Neural crest cell (in vitro differentiated cells): Measurements from ENCODE around the gene NR4A3. TPM values are rescaled to one million over a fixed set of nuclear protein-coding genes. Genes with fewer than 3 reads are reported as not detected.

Experiments
- DNase-seq: peaks from one replicate; pipeline ENCODE4 v3.0.0; 2021; ENCODE audit warnings: low read depth, mixed read lengths, low spot score
- H3K27ac Mint-ChIP-seq: one replicate; pipeline ENCODE4 v1.8.0; 2021; ENCODE audit warnings: mild to moderate bottlenecking, mixed read lengths; ENCODE audit not compliant: unreplicated experiment
- H3K27me3 Mint-ChIP-seq: 2 replicates; pipeline ENCODE4 v1.8.0; 2021; ENCODE audit warnings: low read depth, mild to moderate bottlenecking, mixed read lengths
- H3K36me3 Mint-ChIP-seq: 2 replicates; pipeline ENCODE4 v1.8.0; 2021; ENCODE audit warnings: low read depth, mild to moderate bottlenecking, mixed read lengths
- H3K4me1 Mint-ChIP-seq: 2 replicates; pipeline ENCODE4 v1.8.0; 2021; ENCODE audit warnings: mixed read lengths
- H3K4me3 Mint-ChIP-seq: one replicate; pipeline ENCODE4 v1.8.0; 2021; ENCODE audit warnings: mild to moderate bottlenecking, mixed read lengths
- H3K9me3 Mint-ChIP-seq: 2 replicates; pipeline ENCODE4 v1.8.0; 2021; ENCODE audit warnings: mixed read lengths
- CTCF ChIP-seq: fragments of 200-600 bp; sonication (generic); conservative IDR thresholded peaks from 2 replicates; pipeline ENCODE4 v1.5.0; 2021; ENCODE audit warnings: antibody characterized with exemption, mild to moderate bottlenecking
- total RNA-seq: library from RNA; stranded (reverse); gene quantifications from 2 replicates; pipeline ENCODE4 v1.2.1, GENCODE V29; 2021

Gene NR4A3
- total RNA-seq, 1 donor from 2014 or later, result 0.93 TPM

- no peak for DNase-seq
- no peak for TF ChIP-seq CTCF
- Mint-ChIP-seq H3K4me3 (no peak overlapping the region), H3K36me3 (peaks cover 5% of the 10 kb centered on the region), H3K27me3 (no peaks in the 10 kb centered on the region), H3K9me3 (no peaks in the 10 kb centered on the region), H3K4me1 (peaks cover 5% of the 10 kb centered on the region), H3K27ac (no peak overlapping the region)
Measured at GRCh38 chr9:99796231-99796630, 25.5 kb upstream of the NR4A3 start.

GRCh38 chr9:99801775-99802174 is 19.9 kb upstream of the NR4A3 start:
- H3K27ac Mint-ChIP-seq, result no peak overlapping the region
- H3K4me1 Mint-ChIP-seq, result no peaks in the 10 kb centered on the region
- no peak overlapping the region for H3K4me3 Mint-ChIP-seq
- DNase-seq, result no peak
- peaks cover 7% of the 10 kb centered on the region for H3K36me3 Mint-ChIP-seq
- no peak for TF ChIP-seq CTCF
- H3K9me3 Mint-ChIP-seq, result no peaks in the 10 kb centered on the region
- no peaks in the 10 kb centered on the region for H3K27me3 Mint-ChIP-seq

- Mint-ChIP-seq H3K4me3 (no peak overlapping the region), H3K36me3 (peaks cover 7% of the 10 kb centered on the region), H3K4me1 (no peaks in the 10 kb centered on the region), H3K27me3 (no peaks in the 10 kb centered on the region), H3K27ac (no peak overlapping the region), H3K9me3 (no peaks in the 10 kb centered on the region)
- TF ChIP-seq CTCF, result no peak
- no peak for DNase-seq
Measured at GRCh38 chr9:99803694-99804093, 18.0 kb upstream of the NR4A3 start.

- H3K27me3 Mint-ChIP-seq, result no peaks in the 10 kb centered on the region
- no peak overlapping the region for H3K4me3 Mint-ChIP-seq
- no peaks in the 10 kb centered on the region for H3K36me3 Mint-ChIP-seq
- H3K9me3 Mint-ChIP-seq, result no peaks in the 10 kb centered on the region
- no peak overlapping the region for H3K27ac Mint-ChIP-seq
- peak; percentile 89 for TF ChIP-seq CTCF
- DNase-seq, result peak; percentile 53
- H3K4me1 Mint-ChIP-seq, result no peaks in the 10 kb centered on the region
Measured at GRCh38 chr9:99807276-99807852, 14.3 kb upstream of the NR4A3 start.

GRCh38 chr9:99807956-99808355 is 13.7 kb upstream of the NR4A3 start:
- no peak overlapping the region for H3K27ac Mint-ChIP-seq
- H3K27me3 Mint-ChIP-seq, result no peaks in the 10 kb centered on the region
- no peaks in the 10 kb centered on the region for H3K36me3 Mint-ChIP-seq
- DNase-seq, result no peak
- no peak overlapping the region for H3K4me3 Mint-ChIP-seq
- no peak for TF ChIP-seq CTCF
- H3K9me3 Mint-ChIP-seq, result no peaks in the 10 kb centered on the region
- no peaks in the 10 kb centered on the region for H3K4me1 Mint-ChIP-seq

GRCh38 chr9:99808454-99808853 is 13.2 kb upstream of the NR4A3 start:
- no peaks in the 10 kb centered on the region for H3K9me3 Mint-ChIP-seq
- H3K4me1 Mint-ChIP-seq, result no peaks in the 10 kb centered on the region
- no peak for DNase-seq
- H3K27ac Mint-ChIP-seq, result no peak overlapping the region
- H3K4me3 Mint-ChIP-seq, result no peak overlapping the region
- no peak for TF ChIP-seq CTCF
- no peaks in the 10 kb centered on the region for H3K27me3 Mint-ChIP-seq
- no peaks in the 10 kb centered on the region for H3K36me3 Mint-ChIP-seq
